ENCODE data around the gene TBC1D3B.
"Not testable (repeated sequence)": the region's sequence is repeated elsewhere in the genome, so short reads cannot be mapped to it uniquely, and the experiment has no call there.

TBC1D3B gene

DNA sequence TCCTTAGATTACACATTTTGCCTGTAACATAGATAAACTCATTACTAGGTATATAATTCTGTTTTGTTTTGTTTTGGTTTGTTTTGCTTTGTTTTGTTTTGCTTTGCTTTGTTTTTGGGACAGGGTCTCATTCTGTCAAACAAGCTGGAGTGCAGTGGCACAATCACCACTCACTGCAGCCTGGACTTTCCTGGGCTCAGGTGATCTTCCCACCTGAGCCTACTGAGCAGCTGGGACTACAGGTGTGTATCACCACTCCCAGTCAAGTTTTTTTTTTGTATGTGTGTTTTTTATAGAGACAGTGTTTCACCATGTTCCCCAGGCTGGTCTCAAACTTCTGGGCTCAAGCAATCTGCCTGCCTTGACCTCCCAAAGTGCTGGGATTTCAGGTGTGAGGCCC is 33.1 kb upstream of the TBC1D3B start:
- no peak for TF ChIP-seq ZFX (IDR thresholded peaks at IDR 0.05)
- TF ChIP-seq, protein P1, sequence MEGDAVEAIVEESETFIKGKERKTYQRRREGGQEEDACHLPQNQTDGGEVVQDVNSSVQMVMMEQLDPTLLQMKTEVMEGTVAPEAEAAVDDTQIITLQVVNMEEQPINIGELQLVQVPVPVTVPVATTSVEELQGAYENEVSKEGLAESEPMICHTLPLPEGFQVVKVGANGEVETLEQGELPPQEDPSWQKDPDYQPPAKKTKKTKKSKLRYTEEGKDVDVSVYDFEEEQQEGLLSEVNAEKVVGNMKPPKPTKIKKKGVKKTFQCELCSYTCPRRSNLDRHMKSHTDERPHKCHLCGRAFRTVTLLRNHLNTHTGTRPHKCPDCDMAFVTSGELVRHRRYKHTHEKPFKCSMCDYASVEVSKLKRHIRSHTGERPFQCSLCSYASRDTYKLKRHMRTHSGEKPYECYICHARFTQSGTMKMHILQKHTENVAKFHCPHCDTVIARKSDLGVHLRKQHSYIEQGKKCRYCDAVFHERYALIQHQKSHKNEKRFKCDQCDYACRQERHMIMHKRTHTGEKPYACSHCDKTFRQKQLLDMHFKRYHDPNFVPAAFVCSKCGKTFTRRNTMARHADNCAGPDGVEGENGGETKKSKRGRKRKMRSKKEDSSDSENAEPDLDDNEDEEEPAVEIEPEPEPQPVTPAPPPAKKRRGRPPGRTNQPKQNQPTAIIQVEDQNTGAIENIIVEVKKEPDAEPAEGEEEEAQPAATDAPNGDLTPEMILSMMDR (conservative IDR thresholded peaks at IDR 0.05) = no peak
- H3K27ac ChIP-seq = no peak overlapping the region

DNA sequence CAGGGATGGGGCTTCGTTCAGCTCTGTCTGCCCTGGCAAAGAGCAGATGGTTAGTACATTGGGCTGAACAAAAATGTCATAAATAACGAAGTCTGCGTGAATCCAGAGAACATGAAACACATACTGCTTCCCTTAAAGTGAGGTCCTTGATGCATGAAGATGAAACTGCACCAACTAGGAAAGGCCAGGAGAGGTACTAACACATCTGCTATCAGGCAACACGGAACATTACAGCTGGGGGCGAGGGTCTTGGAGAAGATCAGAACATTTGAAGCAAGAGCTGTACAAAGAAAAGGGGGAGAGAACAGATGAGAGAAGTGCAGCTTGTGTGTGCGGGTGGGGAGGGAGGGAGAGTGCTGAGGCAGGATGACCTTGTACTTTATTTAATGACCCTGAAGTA is 30.9 kb upstream of the TBC1D3B start:
- not testable (repeated sequence) for H3K27ac ChIP-seq

DNA sequence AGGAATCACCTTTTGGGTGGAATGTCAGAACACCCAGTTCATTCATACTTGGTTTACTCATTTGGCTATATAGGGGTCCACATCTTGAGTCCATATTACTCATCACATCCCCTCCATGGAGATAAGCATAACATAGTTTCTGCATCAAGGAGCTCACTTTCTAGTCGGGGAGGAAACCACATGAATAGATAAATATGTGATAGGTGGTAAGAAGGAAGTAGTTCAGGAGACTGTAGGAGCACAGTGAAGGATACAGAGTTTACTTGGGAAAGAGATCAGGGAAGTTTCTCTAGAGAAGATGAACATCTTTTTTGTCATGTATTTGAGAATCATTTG is 30.0 kb upstream of the TBC1D3B start:
- H3K27ac ChIP-seq = not testable (repeated sequence)

DNA sequence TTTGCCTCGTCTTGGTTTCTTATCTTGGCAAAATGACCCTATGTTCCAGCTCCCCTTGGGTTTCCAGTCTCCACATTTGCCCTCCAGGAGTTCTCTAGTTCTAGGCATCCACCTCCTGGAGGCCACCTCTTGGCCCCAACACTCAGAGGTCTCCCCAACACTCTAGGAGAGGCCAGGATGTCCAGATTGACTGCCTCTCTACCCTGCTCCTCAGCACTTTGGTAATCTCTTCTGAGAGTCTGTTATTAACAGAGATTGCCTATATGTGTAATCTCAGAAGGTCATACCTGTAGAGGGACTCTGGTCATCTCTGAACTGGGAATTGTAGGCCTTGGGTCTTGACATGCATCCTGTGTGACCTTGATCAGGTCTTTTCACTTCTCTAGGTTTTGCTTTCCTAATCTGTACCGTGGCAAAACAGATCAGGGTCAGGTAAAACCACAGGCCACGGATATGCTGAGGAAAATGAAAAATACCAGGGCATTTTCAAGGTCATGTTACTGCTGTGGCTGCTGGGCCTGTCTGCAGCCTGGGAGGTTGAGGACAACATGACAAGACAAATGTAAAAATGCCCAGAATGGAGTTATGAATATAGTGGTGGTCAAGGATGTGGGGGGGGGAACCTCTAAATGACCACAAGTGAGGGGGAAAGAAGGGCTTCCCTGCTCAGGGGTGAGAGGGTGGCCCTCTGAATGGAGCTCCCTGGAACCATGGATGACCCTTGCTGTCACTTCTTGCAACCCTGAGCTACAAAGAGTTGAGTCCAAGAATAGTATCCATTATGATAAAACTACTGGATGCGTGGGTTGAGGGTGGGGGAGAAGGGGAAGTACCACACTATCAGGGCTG is 29.4 kb upstream of the TBC1D3B start:
- TF ChIP-seq, protein P1 (conservative IDR thresholded peaks at IDR 0.05) = no peak
- no peak for TF ChIP-seq ZFX (IDR thresholded peaks at IDR 0.05)
- no peak overlapping the region for H3K27ac ChIP-seq

DNA sequence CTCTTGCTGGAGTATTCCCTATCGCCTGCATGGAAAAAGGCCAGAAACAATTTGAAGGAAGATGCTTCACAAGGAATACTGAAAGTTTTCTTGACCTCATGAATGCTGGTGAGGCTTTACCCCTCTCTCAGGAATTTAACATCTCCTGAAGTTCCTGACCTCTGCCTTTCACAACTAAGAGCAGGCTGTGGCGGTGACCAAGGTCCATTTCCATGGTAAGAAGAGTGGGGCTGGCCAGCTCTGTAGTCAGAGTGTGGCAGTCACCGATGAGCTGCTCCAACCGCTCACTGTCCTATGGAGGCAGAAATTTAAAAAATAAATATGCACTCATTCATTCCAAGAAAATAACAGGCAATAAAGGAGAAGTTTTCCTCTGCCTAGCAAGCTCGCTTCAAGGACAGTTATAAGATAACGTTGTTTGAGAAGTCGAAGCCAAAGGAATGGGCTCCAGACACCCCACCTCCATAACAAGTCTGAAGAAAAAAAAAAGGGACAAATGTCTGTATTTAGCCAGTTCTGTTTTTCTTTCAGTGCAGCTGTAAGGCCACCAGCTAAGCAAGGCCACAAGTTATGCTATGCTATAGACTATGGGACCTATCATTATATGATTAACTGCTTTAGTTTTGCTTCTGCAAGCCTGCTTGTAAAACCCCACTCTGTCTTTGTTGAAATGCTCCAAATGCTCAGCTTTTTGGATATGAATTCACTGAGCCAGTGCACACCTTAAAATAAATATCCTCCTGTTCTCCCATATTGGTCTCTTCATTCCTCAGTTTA is 28.5 kb upstream of the TBC1D3B start:
- no peak overlapping the region for H3K27ac ChIP-seq
- no peak for TF ChIP-seq ZFX (IDR thresholded peaks at IDR 0.05)
- TF ChIP-seq, protein P1 (conservative IDR thresholded peaks at IDR 0.05) = no peak

DNA sequence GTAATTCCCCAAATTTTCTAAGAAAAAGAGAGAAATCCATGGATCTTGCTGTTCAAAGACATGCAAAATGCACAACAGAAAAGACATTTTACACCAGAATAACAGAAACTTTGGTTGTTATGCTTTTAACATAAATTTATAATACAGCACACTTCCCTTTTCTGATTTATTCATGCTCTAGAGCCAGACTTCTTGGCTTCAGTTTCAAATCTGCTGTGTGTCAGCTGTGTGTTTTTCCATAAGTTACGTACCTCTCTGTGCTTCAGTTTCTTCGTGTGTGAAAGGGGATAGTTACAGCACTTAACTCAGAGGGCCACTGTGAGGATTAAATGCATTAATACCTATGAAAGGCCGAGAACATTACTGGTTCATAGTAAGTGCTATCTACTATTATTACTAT is 26.9 kb upstream of the TBC1D3B start:
- H3K27ac ChIP-seq = no peak overlapping the region

DNA sequence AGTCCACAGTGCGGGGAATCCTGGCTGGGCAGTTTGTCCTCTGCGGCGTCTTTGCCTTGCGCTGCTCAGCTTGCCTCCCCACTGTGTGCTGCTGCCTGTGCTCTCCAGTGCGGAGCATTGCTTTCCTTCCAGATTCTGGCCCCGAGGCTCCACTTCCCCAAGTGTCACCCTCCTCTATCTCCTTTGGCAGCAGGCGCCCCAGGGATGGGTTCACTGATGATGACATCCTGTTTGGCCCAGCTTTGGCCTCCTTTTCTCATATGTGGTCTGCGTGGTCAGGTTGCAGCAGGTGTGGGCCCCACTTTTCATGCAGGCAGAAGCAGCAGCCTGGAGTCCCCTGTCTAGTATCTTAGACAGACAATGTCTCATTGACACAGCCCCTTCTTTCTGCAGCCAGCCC is 25.1 kb upstream of the TBC1D3B start:
- H3K27ac ChIP-seq = not testable (repeated sequence)

More for the DNA sequence above, 26.9 kb upstream of the TBC1D3B start:
- TF ChIP-seq ZFX (IDR thresholded peaks at IDR 0.05) = no peak
- TF ChIP-seq, protein P1 (conservative IDR thresholded peaks at IDR 0.05) = no peak

DNA sequence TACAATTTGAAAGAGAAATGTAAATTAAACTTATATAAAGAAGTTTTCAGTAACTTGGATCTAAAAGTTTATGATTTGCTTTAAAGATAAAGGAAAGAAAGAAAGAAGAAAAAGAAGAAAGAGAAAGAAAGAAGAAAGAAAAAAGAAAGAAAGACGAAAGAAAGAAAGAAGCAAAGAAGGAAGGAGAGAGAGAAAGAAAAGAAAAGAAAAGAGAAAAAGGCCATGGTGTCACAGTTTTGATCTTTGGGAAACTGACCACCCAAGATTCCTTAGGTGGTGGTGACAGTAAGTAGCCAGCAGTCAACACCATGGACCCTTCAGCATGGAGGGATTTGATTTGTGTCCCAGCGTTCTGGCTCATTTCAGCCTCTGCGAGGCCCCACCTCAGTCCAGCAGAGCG is 24.7 kb upstream of the TBC1D3B start:
- not testable (repeated sequence) for H3K27ac ChIP-seq

DNA sequence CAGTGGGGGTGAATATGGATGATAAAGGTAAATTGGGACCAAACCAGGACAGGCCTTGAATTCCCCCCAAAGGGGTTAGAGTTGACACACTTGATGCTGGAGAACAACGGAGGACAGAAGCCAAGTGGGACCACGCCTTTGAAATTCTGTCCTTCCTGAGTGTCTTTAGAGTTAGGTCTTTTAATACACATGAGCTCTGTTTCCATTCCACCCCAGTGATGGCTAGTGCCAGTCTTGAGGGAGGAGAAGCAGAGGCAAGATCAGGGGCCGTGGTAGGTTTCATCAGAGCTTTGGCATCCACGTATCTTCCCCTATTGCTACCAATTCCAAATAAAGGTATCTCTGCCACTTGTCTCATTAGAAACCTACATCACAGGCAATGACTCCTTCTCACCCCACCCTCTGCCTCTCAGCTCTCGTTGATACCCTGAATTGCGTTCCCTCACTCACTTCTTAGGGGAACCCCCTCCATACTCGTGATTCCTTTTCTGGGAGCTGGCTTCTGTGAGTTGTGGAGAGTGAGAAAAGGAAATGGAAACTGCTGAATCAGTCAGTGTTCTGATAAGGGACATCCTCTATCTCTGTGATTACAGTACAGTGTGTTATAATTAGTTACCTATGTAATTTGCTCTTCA is 22.5 kb upstream of the TBC1D3B start:
- no peak overlapping the region for H3K27ac ChIP-seq
- TF ChIP-seq ZFX (IDR thresholded peaks at IDR 0.05) = no peak
- TF ChIP-seq, protein P1 (conservative IDR thresholded peaks at IDR 0.05) = no peak

Data from C4-2B (cell line).